T-helper 1 cell treated with Interleukin-12 subunit alpha and Interleukin-12 subunit beta and Interleukin-4 antibody, amounts not matched to agents 30 μg/mL and 1 μg/mL, for 36 hours (primary cell): Measurements from ENCODE around the gene MS4A10.

Experiments
- H3K27ac Mint-ChIP-seq: one replicate; pipeline ENCODE4 v1.8.0; 2021; ENCODE audit warnings: mild to moderate bottlenecking, mixed read lengths
- H3K27me3 Mint-ChIP-seq: one replicate; pipeline ENCODE4 v1.8.0; 2021; ENCODE audit warnings: low read depth, mixed read lengths
- H3K36me3 Mint-ChIP-seq: one replicate; pipeline ENCODE4 v1.8.0; 2021; ENCODE audit warnings: low read depth, mixed read lengths
- H3K4me1 Mint-ChIP-seq: one replicate; pipeline ENCODE4 v1.8.0; 2021; ENCODE audit warnings: low read depth, mixed read lengths
- H3K4me3 Mint-ChIP-seq: one replicate; pipeline ENCODE4 v1.8.0; 2021; ENCODE audit warnings: mild to moderate bottlenecking, moderate library complexity, mixed read lengths
- H3K9me3 Mint-ChIP-seq: one replicate; pipeline ENCODE4 v1.8.0; 2021; ENCODE audit warnings: mixed read lengths

The MS4A10 gene

GRCh38 chr11:60788401-60789125 is 3.4 kb downstream of the MS4A10 start:
- Mint-ChIP-seq H3K27ac (no peak overlapping the region), H3K9me3 (no peaks in the 10 kb centered on the region), H3K27me3 (no peaks in the 10 kb centered on the region), H3K4me1 (no peaks in the 10 kb centered on the region), H3K36me3 (no peaks in the 10 kb centered on the region), H3K4me3 (no peak overlapping the region)

- Mint-ChIP-seq H3K4me1 (no peaks in the 10 kb centered on the region), H3K27ac (no peak overlapping the region), H3K27me3 (no peaks in the 10 kb centered on the region), H3K9me3 (no peaks in the 10 kb centered on the region), H3K4me3 (no peak overlapping the region), H3K36me3 (no peaks in the 10 kb centered on the region)
These were observed 5.6 kb downstream of the MS4A10 start for GRCh38 chr11:60790726-60791125.

GRCh38 chr11:60791153-60791933 is 6.2 kb downstream of the MS4A10 start:
- Mint-ChIP-seq H3K9me3 (no peaks in the 10 kb centered on the region), H3K27ac (no peak overlapping the region), H3K27me3 (no peaks in the 10 kb centered on the region), H3K4me1 (no peaks in the 10 kb centered on the region), H3K36me3 (no peaks in the 10 kb centered on the region), H3K4me3 (no peak overlapping the region)

GRCh38 chr11:60792521-60792920 is 7.4 kb downstream of the MS4A10 start:
- Mint-ChIP-seq H3K27me3 (no peaks in the 10 kb centered on the region), H3K27ac (no peak overlapping the region), H3K4me1 (no peaks in the 10 kb centered on the region), H3K36me3 (no peaks in the 10 kb centered on the region), H3K4me3 (no peak overlapping the region), H3K9me3 (no peaks in the 10 kb centered on the region)

GRCh38 chr11:60795291-60795690 is 10.2 kb downstream of the MS4A10 start:
- Mint-ChIP-seq H3K27me3 (peaks cover 5% of the 10 kb centered on the region), H3K4me1 (no peaks in the 10 kb centered on the region)

GRCh38 chr11:60797846-60798630 is 12.9 kb downstream of the MS4A10 start:
- Mint-ChIP-seq H3K9me3 (no peaks in the 10 kb centered on the region), H3K4me1 (no peaks in the 10 kb centered on the region), H3K27ac (no peak overlapping the region), H3K27me3 (peaks cover 11% of the 10 kb centered on the region), H3K36me3 (no peaks in the 10 kb centered on the region), H3K4me3 (no peak overlapping the region)

More at GRCh38 chr11:60795291-60795690, 10.2 kb downstream of the MS4A10 start:
- Mint-ChIP-seq H3K27ac (no peak overlapping the region), H3K9me3 (no peaks in the 10 kb centered on the region), H3K4me3 (no peak overlapping the region), H3K36me3 (no peaks in the 10 kb centered on the region)

- Mint-ChIP-seq H3K27me3 (peaks cover 14% of the 10 kb centered on the region), H3K4me1 (no peaks in the 10 kb centered on the region), H3K36me3 (no peaks in the 10 kb centered on the region), H3K27ac (no peak overlapping the region), H3K9me3 (no peaks in the 10 kb centered on the region), H3K4me3 (no peak overlapping the region)
These were observed 13.5 kb downstream of the MS4A10 start for GRCh38 chr11:60798631-60799030.

- no peaks in the 10 kb centered on the region for H3K9me3 Mint-ChIP-seq
- H3K4me3 Mint-ChIP-seq: no peak overlapping the region
- no peak overlapping the region for H3K27ac Mint-ChIP-seq
- H3K4me1 Mint-ChIP-seq: no peaks in the 10 kb centered on the region
- H3K27me3 Mint-ChIP-seq: peaks cover 14% of the 10 kb centered on the region
- no peaks in the 10 kb centered on the region for H3K36me3 Mint-ChIP-seq
These were observed 16.1 kb downstream of the MS4A10 start for GRCh38 chr11:60801194-60801593.

- Mint-ChIP-seq H3K4me3 (no peak overlapping the region), H3K4me1 (no peaks in the 10 kb centered on the region), H3K9me3 (no peaks in the 10 kb centered on the region), H3K36me3 (no peaks in the 10 kb centered on the region), H3K27me3 (peaks cover 14% of the 10 kb centered on the region), H3K27ac (no peak overlapping the region)
These were observed 18.3 kb downstream of the MS4A10 start for GRCh38 chr11:60803273-60803936.

GRCh38 chr11:60809249-60809648 is 24.1 kb downstream of the MS4A10 start:
- no peak overlapping the region for H3K27ac Mint-ChIP-seq
- no peak overlapping the region for H3K4me3 Mint-ChIP-seq
- no peaks in the 10 kb centered on the region for H3K36me3 Mint-ChIP-seq
- no peaks in the 10 kb centered on the region for H3K9me3 Mint-ChIP-seq
- peaks cover 3% of the 10 kb centered on the region for H3K4me1 Mint-ChIP-seq
- peaks cover 3% of the 10 kb centered on the region for H3K27me3 Mint-ChIP-seq

- Mint-ChIP-seq H3K27ac (no peak overlapping the region), H3K27me3 (peaks cover 3% of the 10 kb centered on the region), H3K36me3 (no peaks in the 10 kb centered on the region), H3K9me3 (no peaks in the 10 kb centered on the region), H3K4me3 (no peak overlapping the region), H3K4me1 (peaks cover 3% of the 10 kb centered on the region)
These were observed 24.6 kb downstream of the MS4A10 start for GRCh38 chr11:60809691-60810090.

GRCh38 chr11:60810151-60810550 is 25.0 kb downstream of the MS4A10 start:
- Mint-ChIP-seq H3K4me1 (peaks cover 3% of the 10 kb centered on the region), H3K4me3 (no peak overlapping the region), H3K27ac (no peak overlapping the region), H3K27me3 (peaks cover 3% of the 10 kb centered on the region), H3K36me3 (no peaks in the 10 kb centered on the region), H3K9me3 (no peaks in the 10 kb centered on the region)

GRCh38 chr11:60810569-60810968 is 25.4 kb downstream of the MS4A10 start:
- peaks cover 3% of the 10 kb centered on the region for H3K27me3 Mint-ChIP-seq
- H3K27ac Mint-ChIP-seq: no peak overlapping the region
- no peaks in the 10 kb centered on the region for H3K36me3 Mint-ChIP-seq
- peaks cover 3% of the 10 kb centered on the region for H3K4me1 Mint-ChIP-seq
- no peaks in the 10 kb centered on the region for H3K9me3 Mint-ChIP-seq
- H3K4me3 Mint-ChIP-seq: no peak overlapping the region

GRCh38 chr11:60813324-60813723 is 28.2 kb downstream of the MS4A10 start:
- H3K36me3 Mint-ChIP-seq: no peaks in the 10 kb centered on the region
- peaks cover 3% of the 10 kb centered on the region for H3K4me1 Mint-ChIP-seq
- no peak overlapping the region for H3K27ac Mint-ChIP-seq
- peaks cover 15% of the 10 kb centered on the region for H3K9me3 Mint-ChIP-seq
- no peak overlapping the region for H3K4me3 Mint-ChIP-seq
- H3K27me3 Mint-ChIP-seq: peaks cover 3% of the 10 kb centered on the region
